22Rv1 (cell line): Measurements from ENCODE around the gene SARS2.

Experiments used
- CTCF ChIP-seq: fragments of 450-650 bp; IDR thresholded peaks from 2 replicates; pipeline ENCODE4 v1.5.1; 2017; ENCODE audit warnings: mild to moderate bottlenecking
- ZFX ChIP-seq: fragments of 450-650 bp; IDR thresholded peaks from 2 replicates; pipeline ENCODE4 v1.6.1; 2017; ENCODE audit warnings: antibody characterized with exemption, borderline replicate concordance

- TF ChIP-seq CTCF, result no peak
- no peak for TF ChIP-seq ZFX
Measured at GRCh38 chr19:38974624-38975213, 44.2 kb upstream of the SARS2 start.
